ENCODE results near the gene MAP1B.

The MAP1B gene

DNA sequence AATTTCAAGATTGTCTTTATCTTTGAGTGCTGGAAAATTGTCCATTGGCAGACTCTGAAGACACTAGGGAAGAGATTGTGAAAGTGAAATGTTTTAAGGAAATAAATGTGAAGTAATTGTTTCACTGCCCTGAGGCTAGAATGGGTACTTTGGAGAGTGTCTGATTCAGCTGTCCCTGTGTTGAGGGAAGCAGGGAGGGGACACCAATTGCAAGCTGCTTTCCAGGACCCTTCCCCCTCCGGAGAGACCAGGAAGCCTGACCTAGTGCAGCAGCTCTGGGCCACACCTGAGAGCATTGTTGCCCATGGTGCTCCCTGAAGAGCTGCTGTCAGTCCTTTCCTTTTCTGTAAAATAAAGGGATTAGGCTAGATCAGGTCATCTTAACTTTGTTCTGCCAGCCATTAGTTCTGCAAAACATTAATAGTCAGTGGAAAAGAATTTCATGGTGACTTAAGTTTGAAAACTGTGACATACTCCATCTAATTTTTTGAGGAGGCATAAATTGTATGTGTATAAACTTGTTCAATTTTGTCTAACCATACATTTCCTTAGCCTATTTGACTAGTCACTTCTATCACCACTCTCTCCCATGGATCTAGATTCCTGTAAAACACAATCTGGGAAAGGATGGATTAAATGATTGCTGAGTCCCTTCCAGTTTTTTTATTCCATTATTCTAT lies 18.8 kb downstream of the MAP1B start:
- H3K4me3 ChIP-seq (ENCODE audit: low read depth, low read length) = no peak overlapping the region
- DNase-seq (ENCODE audit: low read depth) = no peak

DNA sequence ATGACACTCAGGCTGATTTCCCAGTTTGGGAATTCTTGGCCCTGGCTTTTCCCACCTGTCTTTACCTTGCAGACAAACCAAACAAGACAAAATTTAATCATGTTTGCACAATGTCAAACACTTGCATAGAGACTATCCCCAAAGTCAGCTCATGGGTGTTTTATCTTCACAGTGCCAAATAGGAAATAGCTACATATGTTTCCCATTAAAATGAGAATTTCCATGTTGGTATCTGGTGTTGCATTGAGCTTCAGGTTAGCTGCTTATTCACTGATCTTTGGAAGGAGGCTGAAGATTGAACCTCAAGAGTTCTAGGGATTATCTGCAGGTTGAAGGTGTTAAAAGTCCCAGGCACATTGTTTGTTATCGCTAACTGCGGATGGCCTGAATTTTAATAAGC lies 19.5 kb downstream of the MAP1B start:
- no peak for DNase-seq (ENCODE audit: low read depth)
- H3K4me3 ChIP-seq (ENCODE audit: low read depth, low read length) = no peak overlapping the region

DNA sequence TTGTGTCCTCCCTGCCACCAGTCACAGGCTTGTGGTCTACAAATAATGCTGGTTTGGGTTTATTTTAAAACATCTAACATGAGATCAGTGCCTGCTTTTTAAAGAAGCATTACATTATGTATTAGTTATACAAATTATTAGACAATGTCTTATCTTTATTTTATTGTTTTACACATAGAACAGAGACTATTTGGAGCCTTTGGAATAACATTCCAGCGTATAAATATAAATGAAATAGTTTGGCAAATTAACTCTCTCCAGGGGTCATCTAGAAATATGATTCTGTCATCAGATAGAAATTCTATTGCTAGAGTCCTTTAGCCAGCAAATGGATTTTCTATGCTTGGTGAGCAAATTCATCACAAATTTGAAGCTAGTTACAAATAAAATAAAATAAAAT lies 22.4 kb downstream of the MAP1B start:
- no peak for DNase-seq (ENCODE audit: low read depth)

DNA sequence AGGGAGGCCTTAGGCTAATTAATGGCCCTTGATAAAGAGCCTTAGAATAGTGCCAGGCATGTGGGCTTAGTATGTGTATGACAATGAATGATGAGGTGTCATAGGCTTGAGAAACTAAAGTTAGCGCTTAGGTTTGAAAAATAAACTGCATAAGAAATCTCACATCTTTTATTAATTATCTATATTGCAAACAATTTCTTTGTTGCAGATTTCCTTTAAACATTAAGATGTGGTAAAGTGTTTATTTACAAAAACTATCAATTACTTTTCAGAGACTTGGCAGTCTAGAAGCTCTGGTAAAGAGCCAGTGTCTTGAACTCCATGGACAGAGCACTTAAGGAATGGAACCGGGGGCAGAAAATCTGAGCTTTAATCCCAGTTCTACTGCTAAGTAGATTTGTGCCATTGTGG lies 23.1 kb downstream of the MAP1B start:
- no peak overlapping the region for H3K4me3 ChIP-seq (ENCODE audit: low read depth, low read length)
- DNase-seq (ENCODE audit: low read depth) = no peak

More for the DNA sequence above, 22.4 kb downstream of the MAP1B start:
- no peak overlapping the region for H3K4me3 ChIP-seq (ENCODE audit: low read depth, low read length)

DNA sequence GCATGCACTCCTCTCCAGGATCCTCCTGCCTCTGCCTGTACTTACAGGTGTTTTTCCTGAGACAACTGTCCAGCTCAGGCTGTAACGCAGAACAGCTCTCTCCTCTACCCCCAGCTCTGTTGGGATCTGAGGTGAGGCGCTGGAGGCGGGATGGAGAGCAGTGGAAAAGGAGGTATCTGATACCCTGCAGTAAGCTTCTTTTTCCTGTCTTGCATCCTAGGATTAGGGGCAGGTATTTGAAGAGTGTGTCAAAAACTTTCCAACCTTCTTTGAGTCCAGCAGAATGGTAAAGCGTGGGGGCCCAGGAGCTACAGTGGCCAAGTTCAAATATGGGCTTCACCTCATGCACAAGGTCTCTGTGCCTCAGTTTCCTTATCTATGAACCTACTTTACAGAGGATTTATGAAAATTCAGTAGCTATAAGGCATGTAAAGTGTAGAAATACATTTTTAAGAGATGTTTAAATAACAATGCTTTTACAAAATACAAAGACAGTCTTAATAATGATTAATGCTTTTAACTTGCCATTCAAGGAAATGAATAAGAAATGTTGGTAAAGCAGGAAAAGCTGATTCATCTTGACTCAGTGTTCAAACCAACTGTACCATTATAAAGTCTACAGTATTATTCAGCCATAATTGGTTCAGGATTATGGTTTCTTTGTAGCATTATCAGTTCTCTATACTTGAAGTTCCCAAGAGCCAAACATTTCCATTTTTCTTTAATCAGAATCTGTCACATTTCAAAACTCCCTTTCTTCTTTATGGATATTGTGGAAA lies 26.1 kb downstream of the MAP1B start:
- no peak for DNase-seq (ENCODE audit: low read depth)
- H3K4me3 ChIP-seq (ENCODE audit: low read depth, low read length) = no peak overlapping the region

DNA sequence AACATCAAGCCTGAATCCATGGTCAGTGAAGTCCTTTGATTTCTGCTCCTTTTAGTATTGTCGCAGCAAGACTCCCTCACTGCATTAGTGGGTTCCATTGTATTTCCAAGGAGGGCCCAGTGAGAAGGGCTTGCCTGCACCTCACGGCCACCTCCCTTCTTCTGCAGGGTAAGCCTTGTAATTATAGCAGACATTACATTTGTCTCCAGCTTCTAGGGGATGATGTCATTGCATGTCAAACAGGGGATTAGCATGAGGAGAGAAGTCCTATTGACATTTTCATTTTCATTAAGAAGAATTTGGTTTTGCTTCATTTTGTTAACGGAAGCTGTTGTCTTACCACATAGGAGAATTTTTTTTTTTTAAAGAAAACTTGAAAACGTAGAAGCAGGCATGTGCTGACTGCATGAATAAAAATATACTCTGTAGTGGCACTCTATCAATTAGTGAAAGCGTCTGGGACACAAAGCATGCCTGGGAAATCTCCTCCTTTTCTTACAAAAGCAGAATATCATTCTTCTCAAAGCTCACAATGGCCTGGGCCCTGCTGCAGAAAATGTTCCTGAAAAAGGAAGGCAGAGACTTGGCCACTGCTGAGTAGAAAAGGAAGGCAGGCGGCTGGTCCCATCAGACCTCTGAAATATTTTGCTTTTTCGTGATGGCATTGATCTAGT lies 27.1 kb downstream of the MAP1B start:
- H3K4me3 ChIP-seq (ENCODE audit: low read depth, low read length) = no peak overlapping the region
- no peak for DNase-seq (ENCODE audit: low read depth)

DNA sequence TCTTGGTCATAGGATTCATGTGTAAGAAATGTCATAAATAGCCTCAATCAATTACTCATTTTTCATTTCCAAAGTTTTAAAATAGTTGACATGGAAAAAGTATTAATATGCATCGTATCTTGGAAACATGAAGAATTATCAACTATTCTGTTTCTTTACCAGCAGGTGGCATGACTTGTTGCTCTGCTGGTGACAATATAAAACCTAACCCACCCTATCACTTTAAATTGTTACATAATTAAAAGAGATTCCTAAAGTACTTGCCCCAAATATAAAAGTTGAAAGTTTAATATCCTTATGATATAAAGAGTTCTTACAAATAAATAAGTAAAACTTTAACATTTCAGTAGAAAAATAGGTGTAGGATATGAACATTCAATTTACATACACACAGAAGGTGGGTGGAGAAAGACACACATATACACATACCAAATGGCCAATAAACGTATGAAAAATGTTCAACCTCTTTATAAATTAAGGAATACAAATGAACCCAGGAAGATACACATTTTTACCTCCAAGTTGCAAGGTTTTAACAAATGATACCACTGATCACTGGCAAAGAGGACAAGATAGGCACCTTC lies 30.6 kb downstream of the MAP1B start:
- no peak for DNase-seq (ENCODE audit: low read depth)
- no peak overlapping the region for H3K4me3 ChIP-seq (ENCODE audit: low read depth, low read length)

DNA sequence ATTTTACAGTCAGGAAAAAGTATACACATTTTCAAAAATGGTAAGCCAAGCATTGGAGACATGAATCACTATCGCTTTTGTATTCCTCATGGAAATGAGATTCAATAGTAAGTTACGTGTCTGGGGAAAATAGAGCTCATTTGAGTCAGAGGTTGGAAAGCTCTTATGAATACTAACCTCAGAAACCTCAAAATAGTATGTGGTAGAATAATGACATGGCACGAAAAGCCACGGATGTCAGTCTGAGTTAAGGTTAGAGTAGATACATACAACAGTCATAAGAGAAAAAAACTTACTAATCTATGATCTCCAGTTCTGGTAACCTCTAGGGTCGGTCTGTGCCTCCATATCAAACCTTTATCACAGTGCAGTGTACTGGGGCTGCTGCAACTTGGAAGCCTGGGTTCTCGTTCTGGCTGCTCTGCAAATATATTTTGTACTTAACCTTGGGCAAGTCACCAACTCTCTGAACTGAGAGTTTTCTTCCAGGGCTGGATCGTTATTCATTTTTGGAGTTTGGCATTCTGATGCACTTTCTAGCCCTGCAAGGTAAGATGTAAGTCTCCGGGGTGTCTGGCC lies 31.8 kb downstream of the MAP1B start:
- no peak overlapping the region for H3K4me3 ChIP-seq (ENCODE audit: low read depth, low read length)
- peak; percentile 85 for DNase-seq (ENCODE audit: low read depth)

DNA sequence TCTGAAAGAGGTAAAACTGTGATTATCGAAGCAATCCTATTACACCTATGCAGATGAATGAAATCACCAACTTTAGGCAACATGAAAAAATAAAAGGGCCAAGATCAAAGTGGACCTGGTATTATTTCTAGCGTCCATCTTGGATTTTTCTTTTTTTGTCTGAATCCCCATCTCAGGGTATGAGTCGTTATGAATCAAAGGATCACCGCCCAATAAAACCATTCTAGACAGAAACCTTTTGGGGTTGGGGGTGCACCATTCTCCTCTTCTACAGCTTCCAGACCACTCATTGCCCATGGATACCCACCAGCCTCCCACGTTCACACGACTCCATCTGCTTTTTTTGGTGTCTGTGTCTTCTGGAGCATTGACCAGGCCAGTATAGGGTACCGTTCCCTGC lies 33.4 kb downstream of the MAP1B start:
- DNase-seq (ENCODE audit: low read depth) = no peak
- H3K4me3 ChIP-seq (ENCODE audit: low read depth, low read length) = no peak overlapping the region

DNA sequence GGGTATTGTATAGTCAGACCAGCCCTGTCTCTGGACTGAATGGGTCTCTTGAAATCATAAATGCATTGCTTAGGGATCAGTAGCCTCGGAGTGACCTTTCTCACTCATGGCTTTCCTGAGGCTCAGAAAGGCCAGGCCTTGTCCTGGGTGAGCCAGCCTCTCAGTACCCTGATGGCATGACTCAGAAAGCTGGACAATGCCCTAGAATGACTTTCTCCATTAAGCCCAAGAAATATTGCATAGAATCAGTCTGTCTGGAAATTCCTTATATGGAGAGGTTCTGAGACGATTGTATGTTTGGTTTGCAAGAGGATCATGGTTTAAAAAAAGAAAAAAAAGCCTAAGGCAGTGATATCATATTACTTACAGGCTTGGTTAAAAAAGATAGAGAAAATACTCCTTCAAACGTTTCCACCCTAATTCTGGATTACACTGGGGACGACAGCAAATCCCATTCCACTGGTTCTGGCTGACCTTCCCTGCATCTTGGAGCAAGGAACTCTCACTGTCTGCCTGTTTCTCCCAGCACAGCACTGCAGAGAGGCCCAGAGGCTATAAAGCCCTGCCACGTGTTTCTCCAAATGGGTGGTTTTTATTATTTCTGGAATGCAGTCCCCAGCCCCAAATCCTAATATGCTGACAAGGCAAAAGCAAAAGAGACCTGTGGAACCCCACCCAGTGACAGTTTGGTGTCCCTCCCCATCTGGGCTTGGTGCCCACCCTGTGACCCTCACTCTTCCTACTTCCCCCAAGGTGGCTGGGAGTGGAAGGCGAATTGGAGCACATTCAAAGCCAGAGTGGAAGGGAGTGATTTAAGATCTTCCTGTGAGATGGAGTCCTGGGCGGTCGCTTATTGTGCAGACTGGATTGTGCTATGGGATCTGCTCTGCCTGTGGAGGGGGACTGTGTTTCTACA lies 34.4 kb downstream of the MAP1B start:
- peak; percentile 90 for DNase-seq (ENCODE audit: low read depth)
- no peak overlapping the region for H3K4me3 ChIP-seq (ENCODE audit: low read depth, low read length)

DNA sequence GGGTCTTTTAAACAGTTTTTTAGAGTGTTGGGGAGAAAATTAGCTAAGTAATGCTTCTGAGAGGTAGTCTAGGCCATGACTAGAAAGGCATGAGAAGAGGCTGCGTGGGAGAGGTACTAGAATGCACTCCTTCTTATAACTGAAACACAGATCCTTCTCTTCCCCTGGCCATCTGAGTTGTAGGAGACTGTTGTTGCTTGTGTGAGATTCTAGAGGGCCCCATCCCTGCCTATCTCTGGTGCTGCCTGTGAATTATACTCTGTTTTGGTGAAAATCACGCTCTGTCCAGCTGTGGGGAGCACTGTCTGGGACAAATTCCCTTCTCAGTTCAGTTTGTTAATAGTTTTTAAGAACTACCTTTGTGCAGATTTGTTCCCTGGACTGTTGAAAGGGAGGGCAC lies 37.5 kb downstream of the MAP1B start:
- no peak for DNase-seq (ENCODE audit: low read depth)
- no peak overlapping the region for H3K4me3 ChIP-seq (ENCODE audit: low read depth, low read length)

DNA sequence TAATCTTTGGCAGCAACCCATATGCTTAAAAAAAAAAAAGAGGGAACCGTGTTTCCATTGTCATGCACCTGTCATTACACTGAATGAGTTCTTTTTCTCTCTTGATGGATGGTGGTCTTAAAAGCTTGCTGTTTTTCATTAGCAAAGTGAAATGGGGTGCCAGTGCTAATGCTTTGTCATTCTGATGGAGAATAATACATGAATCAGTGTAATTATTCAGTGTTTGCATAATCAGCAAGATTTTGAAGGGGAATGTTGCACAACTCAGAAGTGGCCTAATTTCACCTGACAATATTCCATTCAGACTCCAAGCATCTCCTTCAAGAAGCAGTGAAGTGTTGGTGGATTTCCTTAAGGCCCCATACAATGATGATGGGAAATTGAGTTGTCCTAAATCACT lies 38.1 kb downstream of the MAP1B start:
- H3K4me3 ChIP-seq (ENCODE audit: low read depth, low read length) = no peak overlapping the region
- DNase-seq (ENCODE audit: low read depth) = no peak

DNA sequence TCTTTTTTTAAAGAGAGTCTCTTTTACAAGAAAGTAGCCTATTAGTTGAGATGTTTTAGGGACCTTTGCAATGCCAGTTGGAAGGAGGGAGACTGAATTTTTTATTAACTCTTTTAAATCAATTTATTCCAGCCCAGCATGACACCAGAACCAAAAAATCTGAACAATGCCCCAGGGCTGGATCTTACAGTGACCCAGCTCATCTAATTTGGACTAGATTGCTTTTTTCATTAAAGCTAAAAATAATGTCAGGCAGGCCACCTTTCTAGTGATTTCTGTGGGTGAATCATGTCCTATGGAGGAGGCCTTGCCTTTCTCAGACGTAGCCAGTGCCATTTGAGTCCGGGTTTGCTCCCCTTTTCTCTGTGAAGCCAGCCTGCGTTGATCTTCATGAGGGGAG lies 38.8 kb downstream of the MAP1B start:
- DNase-seq (ENCODE audit: low read depth) = no peak
- no peak overlapping the region for H3K4me3 ChIP-seq (ENCODE audit: low read depth, low read length)

DNA sequence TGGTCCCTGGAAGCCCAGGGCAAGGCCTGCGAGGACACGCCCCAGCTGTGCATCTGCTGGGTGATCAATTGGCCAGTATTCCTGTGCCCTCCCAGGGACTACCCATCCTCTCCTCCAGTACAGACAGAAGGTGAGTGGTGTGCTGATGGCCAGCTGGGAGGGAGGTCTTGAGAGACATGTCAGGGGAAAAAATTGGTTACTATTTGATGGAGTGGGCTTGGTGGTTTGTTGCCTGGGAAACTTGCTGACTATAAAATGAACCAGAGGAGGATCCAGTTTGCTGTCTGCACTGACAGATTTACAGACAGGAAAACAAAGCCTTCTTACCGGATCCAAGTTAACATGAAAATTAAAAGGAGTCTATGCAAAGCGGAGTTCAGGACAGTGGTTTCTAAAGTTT lies 40.3 kb downstream of the MAP1B start:
- no peak for DNase-seq (ENCODE audit: low read depth)
- H3K4me3 ChIP-seq (ENCODE audit: low read depth, low read length) = no peak overlapping the region

DNA sequence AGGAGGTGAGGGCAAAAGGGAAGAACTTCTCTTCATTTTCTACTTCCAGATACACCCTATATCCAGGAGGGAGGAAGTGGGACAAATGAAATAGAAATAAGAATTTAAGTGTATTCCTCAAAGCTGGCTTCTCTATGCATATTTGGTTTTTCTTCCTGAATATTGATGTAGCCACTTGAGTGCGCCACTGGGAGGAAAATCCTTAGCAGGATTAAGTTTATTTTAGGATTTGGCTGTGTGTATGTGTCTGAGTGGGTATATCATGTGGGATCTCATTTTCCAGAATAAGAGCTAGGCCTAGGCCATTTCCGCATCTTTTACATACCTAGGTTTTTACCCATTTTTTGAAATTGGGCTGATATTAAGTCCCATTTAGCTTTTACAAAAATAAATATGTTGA lies 42.5 kb downstream of the MAP1B start:
- no peak overlapping the region for H3K4me3 ChIP-seq (ENCODE audit: low read depth, low read length)
- no peak for DNase-seq (ENCODE audit: low read depth)

DNA sequence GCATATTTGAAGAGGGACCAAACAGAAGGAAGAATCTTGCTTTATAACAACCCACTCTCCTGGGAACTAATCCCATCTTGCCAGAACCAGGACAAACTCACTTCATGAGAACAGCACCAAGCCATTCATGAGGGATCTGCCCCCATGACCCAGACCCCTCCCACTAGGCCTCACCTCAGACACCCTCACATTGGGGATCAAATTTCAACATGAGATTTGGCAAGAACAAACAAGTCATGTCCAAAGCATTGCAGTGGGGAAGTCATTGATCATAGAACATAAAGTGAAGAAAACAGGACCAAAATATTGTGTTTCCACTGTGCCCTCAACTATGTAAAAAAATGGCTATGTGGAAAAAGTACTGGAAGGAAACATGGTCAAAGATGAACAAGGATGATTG lies 43.9 kb downstream of the MAP1B start:
- DNase-seq (ENCODE audit: low read depth) = peak; percentile 80
- H3K4me3 ChIP-seq (ENCODE audit: low read depth, low read length) = no peak overlapping the region

DNA sequence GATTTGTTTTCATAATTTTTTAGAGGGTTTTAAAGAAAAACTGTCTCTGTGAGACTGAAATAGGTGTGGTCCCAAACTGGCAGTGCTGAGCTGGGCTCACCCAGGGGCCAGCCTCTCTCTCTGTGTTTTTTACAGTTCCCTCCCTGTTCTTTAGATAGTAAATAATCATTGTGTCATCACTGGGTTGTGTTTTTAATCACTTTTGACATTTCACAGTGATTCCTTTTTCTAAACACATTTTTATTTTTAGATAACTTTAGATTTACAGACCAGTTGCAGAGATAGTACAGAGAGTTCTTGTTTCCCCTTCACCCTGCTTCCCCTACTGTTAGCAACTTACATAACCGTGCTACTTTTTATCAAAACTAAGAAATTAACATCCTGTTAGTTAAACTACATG lies 44.4 kb downstream of the MAP1B start:
- no peak overlapping the region for H3K4me3 ChIP-seq (ENCODE audit: low read depth, low read length)

DNA sequence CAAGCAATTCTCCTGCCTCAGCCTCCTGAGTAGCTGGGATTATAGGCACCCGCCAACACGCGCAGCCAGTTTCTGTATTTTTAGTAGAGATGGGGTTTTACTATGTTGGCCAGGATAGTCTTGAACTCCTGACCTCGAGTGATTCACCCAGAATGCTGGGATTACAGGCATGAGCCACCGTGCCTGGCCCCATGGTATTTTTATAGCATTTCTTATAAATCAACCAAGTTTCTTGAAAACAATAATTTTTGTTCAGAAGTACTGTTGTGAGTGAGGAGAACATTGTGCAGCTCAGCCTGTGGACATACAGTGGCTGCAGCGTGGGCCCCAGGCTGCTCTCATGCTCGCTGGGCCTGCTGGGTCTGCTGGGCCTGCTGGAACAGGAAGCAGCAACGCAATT lies 45.3 kb downstream of the MAP1B start:
- DNase-seq (ENCODE audit: low read depth) = no peak
- no peak overlapping the region for H3K4me3 ChIP-seq (ENCODE audit: low read depth, low read length)

More for the DNA sequence above, 44.4 kb downstream of the MAP1B start:
- DNase-seq (ENCODE audit: low read depth) = no peak

DNA sequence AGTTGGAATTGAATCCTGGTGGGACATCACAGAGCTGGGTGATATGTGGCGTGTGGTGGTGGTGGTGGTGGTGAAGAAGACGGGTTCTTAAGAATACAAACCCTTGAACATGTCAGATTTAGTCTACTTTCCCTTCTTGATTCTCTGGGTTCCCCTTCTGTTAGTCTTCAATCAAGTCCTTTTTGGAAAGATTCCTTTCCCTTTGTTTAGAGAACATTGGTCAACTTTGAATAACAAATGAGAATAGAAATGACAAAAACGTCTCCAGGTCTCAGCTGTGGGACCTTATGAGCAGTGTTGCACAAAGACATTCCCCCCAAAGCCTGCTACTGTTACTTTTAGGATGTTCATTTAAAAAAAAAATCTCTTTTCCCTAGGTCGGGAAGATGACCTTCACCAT lies 46.3 kb downstream of the MAP1B start:
- H3K4me3 ChIP-seq (ENCODE audit: low read depth, low read length) = no peak overlapping the region
- no peak for DNase-seq (ENCODE audit: low read depth)
